Left ventricle myocardium inferior (tissue), 1 donor: Measurements from ENCODE around the gene MT1M. TPM values are rescaled to one million over a fixed set of nuclear protein-coding genes. Genes with fewer than 3 reads are reported as not detected.
"Not testable (repeated sequence)": the region's sequence is repeated elsewhere in the genome, so short reads cannot be mapped to it uniquely, and the experiment has no call there.

ENCODE experiments used
- DNase-seq: peaks from one replicate; pipeline ENCODE4 v3.0.0-alpha.2; 2020
- H3K27ac ChIP-seq: fragments of 200-600 bp; replicated peaks from 2 replicates; pipeline ENCODE4 v1.8.0; 2021
- H3K27me3 ChIP-seq: fragments of 200-600 bp; 2 replicates; pipeline ENCODE4 v1.8.0; 2021; ENCODE audit warnings: low read depth
- H3K36me3 ChIP-seq: fragments of 200-600 bp; 2 replicates; pipeline ENCODE4 v1.8.0; 2021
- H3K4me1 ChIP-seq: fragments of 200-600 bp; 2 replicates; pipeline ENCODE4 v1.8.0; 2021
- H3K4me3 ChIP-seq: fragments of 200-600 bp; 2 replicates; pipeline ENCODE4 v1.8.0; 2021; ENCODE audit warnings: mild to moderate bottlenecking, moderate library complexity
- H3K9me3 ChIP-seq: fragments of 200-600 bp; replicated peaks from 2 replicates; pipeline ENCODE4 v1.8.0; 2021
- intact Hi-C: fragments of 100-400 bp; cut with micrococcal nuclease; formaldehyde crosslinking; loops from one replicate; pipeline ENCODE4 v1.11.0; 2022
- long read RNA-seq: library from polyadenylated mRNA; unstranded; transcript quantifications from one replicate; pipeline ENCODE4 v2.0.0, GENCODE V29; 2021
- total RNA-seq: library from RNA; stranded (reverse); fragmentation: NEBNext Ultra II Directional; extraction: Animal tissue kit (Norgen Biotek cat#: 25700); gene quantifications from one replicate; pipeline ENCODE4 v1.2.1, GENCODE V29; 2021
- TF ChIP-seq, protein P1 (sequence below): fragments of 200-600 bp; IDR thresholded peaks from 2 replicates; pipeline ENCODE4 v1.8.0; 2021; ENCODE audit warnings: antibody characterized with exemption, mild to moderate bottlenecking, borderline replicate concordance
- donor health status: DM: no; HTN: yes; CAD: no; lungs with severe emphysema.

The MT1M gene
- total RNA-seq: 3.1 TPM
- long read RNA-seq, partial matches to known transcripts: 0 of 2 reads
- long read RNA-seq, other reads (novel, unspliced or antisense): 0 of 2 reads

DNA sequence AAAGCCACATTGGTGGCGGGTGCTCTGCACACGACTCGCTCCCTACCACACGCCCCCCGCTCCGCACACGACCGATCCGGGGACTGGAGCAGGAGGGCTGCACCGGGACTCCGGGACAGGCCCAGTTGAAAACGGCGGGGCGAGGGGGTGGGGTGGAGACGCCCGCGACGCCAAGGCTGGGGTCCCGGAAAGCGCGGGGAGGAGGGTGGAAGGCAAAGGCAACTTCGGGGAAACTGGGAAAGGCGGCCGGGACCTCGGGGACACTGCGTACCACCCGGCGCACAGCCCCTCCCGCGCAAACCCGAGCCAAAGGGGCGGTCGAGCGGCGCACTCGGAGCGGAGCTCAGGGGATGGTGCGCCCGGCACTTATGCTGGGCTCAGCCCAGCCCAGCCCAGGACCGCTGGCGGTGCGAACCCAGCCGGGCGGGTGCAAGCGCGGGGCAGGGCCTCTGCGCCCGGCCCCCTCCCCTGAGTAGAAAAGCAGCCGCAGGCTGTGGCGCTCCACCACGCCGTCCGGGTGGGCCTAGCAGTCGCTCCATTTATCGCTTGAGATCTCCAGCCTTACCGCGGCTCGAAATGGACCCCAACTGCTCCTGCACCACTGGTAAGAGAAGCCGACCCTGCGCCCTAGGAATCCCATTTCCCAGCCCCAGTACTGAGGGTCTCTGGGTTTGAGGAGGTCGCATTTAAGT lies at the start of gene MT1M:
TSS of gene MT1M (plus strand) at position 504 of the 692 bp plus-strand sequence. CDS start at position 577, 73 bp downstream.
- Histone ChIP-seq H3K9me3 (no peaks in the 10 kb centered on the region), H3K4me3 (peak within 1 kb of the TSS; percentile 69), H3K27ac (peak within 1 kb of the TSS; percentile 84), H3K36me3 (no peaks in the 10 kb centered on the region), H3K4me1 (peaks cover 29% of the 10 kb centered on the region), H3K27me3 (peaks cover 36% of the 10 kb centered on the region)
- TF ChIP-seq, protein P1, sequence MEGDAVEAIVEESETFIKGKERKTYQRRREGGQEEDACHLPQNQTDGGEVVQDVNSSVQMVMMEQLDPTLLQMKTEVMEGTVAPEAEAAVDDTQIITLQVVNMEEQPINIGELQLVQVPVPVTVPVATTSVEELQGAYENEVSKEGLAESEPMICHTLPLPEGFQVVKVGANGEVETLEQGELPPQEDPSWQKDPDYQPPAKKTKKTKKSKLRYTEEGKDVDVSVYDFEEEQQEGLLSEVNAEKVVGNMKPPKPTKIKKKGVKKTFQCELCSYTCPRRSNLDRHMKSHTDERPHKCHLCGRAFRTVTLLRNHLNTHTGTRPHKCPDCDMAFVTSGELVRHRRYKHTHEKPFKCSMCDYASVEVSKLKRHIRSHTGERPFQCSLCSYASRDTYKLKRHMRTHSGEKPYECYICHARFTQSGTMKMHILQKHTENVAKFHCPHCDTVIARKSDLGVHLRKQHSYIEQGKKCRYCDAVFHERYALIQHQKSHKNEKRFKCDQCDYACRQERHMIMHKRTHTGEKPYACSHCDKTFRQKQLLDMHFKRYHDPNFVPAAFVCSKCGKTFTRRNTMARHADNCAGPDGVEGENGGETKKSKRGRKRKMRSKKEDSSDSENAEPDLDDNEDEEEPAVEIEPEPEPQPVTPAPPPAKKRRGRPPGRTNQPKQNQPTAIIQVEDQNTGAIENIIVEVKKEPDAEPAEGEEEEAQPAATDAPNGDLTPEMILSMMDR: no peak
- intact Hi-C loops: no loop called here
- peak; percentile 72 for DNase-seq

- peaks cover 54% of the 10 kb centered on the region for H3K27me3 ChIP-seq
- H3K36me3 ChIP-seq, H3K27ac ChIP-seq, intact Hi-C loops, H3K4me1 ChIP-seq, DNase-seq, H3K4me3 ChIP-seq, H3K9me3 ChIP-seq: not testable (repeated sequence)
Measured at GRCh38 chr16:56582911-56583310, 49.5 kb upstream of the MT1M start.

GRCh38 chr16:56583351-56584168 lies 48.9 kb upstream of the MT1M start:
- TF ChIP-seq, protein P1: no peak
- Histone ChIP-seq H3K36me3 (no peaks in the 10 kb centered on the region), H3K4me1 (no peaks in the 10 kb centered on the region), H3K4me3 (no peak overlapping the region), H3K27ac (no peak overlapping the region), H3K27me3 (peaks cover 61% of the 10 kb centered on the region), H3K9me3 (no peaks in the 10 kb centered on the region)
- intact Hi-C loops: no loop called here
- no peak for DNase-seq

- Histone ChIP-seq H3K36me3 (no peaks in the 10 kb centered on the region), H3K4me1 (peaks cover 5% of the 10 kb centered on the region), H3K27ac (no peak overlapping the region), H3K27me3 (peaks cover 68% of the 10 kb centered on the region), H3K4me3 (no peak overlapping the region), H3K9me3 (no peaks in the 10 kb centered on the region)
- no peak for DNase-seq
- TF ChIP-seq, protein P1: no peak
- intact Hi-C loops: no loop called here
Measured at GRCh38 chr16:56584276-56584675, 48.2 kb upstream of the MT1M start.

DNA sequence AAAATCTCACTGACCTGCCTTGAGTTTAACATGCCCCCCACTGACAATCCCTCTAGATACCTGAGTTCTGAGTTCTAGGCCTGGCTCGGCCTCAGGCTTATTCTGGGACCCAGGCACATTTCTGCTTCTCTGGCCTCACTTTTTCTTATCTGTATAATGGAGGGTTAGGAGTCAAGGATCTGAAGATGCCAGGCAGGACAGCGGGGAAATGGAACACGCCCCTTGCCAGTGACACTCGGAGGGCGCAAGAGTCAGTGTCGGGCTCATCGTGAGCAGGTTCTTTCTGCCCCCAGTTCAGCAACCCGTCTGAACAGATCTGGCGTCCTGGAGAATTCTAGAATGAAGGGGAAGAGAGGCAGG lies 43.7 kb upstream of the MT1M start:
- DNase-seq: no peak
- TF ChIP-seq, protein P1: no peak
- Histone ChIP-seq H3K4me1 (peaks cover 11% of the 10 kb centered on the region), H3K36me3 (no peaks in the 10 kb centered on the region), H3K4me3 (peak overlapping the region; percentile 66), H3K27ac (no peak overlapping the region), H3K27me3 (peaks cover 70% of the 10 kb centered on the region), H3K9me3 (peaks cover 3% of the 10 kb centered on the region)
- intact Hi-C loops: no loop called here
